ENCODE data around the gene MYO1E.
"Not testable (repeated sequence)": the region's sequence is repeated elsewhere in the genome, so short reads cannot be mapped to it uniquely, and the experiment has no call there.

MYO1E gene

GRCh38 chr15:59170295-59171066 lies 202.2 kb downstream of the MYO1E start:
- DNase-seq (ENCODE audit: low read depth in 1 of 2, low spot score in 1 of 2) = peak; percentile 22 to 88
- in situ Hi-C loops (cut with HindIII; ENCODE audit: low pct_unique_long_range_greater_than_20kb, low sequenced_read_pairs) = no loop called here

GRCh38 chr15:59169251-59169708 lies 203.4 kb downstream of the MYO1E start:
- TF ChIP-seq JUND (IDR thresholded peaks at IDR 0.05; ENCODE audit: low read depth) = no peak
- in situ Hi-C loops (cut with HindIII; ENCODE audit: low pct_unique_long_range_greater_than_20kb, low sequenced_read_pairs) = no loop called here
- no peak for DNase-seq (ENCODE audit: low read depth in 1 of 2, low spot score in 1 of 2)

More at GRCh38 chr15:59170295-59171066, 202.2 kb downstream of the MYO1E start:
- no peak for TF ChIP-seq JUND (IDR thresholded peaks at IDR 0.05; ENCODE audit: low read depth)

GRCh38 chr15:59168536-59168935 lies 204.1 kb downstream of the MYO1E start:
- in situ Hi-C loops (cut with HindIII; ENCODE audit: low pct_unique_long_range_greater_than_20kb, low sequenced_read_pairs) = no loop called here
- no peak for TF ChIP-seq JUND (IDR thresholded peaks at IDR 0.05; ENCODE audit: low read depth)
- DNase-seq (ENCODE audit: low read depth in 1 of 2, low spot score in 1 of 2) = no peak

GRCh38 chr15:59166601-59167265 lies 205.9 kb downstream of the MYO1E start:
- in situ Hi-C loops (cut with HindIII; ENCODE audit: low pct_unique_long_range_greater_than_20kb, low sequenced_read_pairs) = no loop called here
- no peak for DNase-seq (ENCODE audit: low read depth in 1 of 2, low spot score in 1 of 2)
- no peak for TF ChIP-seq JUND (IDR thresholded peaks at IDR 0.05; ENCODE audit: low read depth)

- TF ChIP-seq JUND (IDR thresholded peaks at IDR 0.05; ENCODE audit: low read depth) = no peak
- DNase-seq (ENCODE audit: low read depth in 1 of 2, low spot score in 1 of 2) = no peak
- in situ Hi-C loops (cut with HindIII; ENCODE audit: low pct_unique_long_range_greater_than_20kb, low sequenced_read_pairs) = no loop called here
Measured at GRCh38 chr15:59166166-59166565, 206.5 kb downstream of the MYO1E start.

GRCh38 chr15:59165726-59166125 lies 206.9 kb downstream of the MYO1E start:
- TF ChIP-seq JUND (IDR thresholded peaks at IDR 0.05; ENCODE audit: low read depth) = no peak
- peak; percentile 13 to 89 for DNase-seq (ENCODE audit: low read depth in 1 of 2, low spot score in 1 of 2)
- in situ Hi-C loops (cut with HindIII; ENCODE audit: low pct_unique_long_range_greater_than_20kb, low sequenced_read_pairs) = no loop called here

- DNase-seq (ENCODE audit: low read depth in 1 of 2, low spot score in 1 of 2); in situ Hi-C loops (cut with HindIII; ENCODE audit: low pct_unique_long_range_greater_than_20kb, low sequenced_read_pairs): not testable (repeated sequence)
Measured at GRCh38 chr15:59162080-59162479, 210.6 kb downstream of the MYO1E start.

GRCh38 chr15:59160880-59161593 lies 211.6 kb downstream of the MYO1E start:
- no peak for TF ChIP-seq JUND (IDR thresholded peaks at IDR 0.05; ENCODE audit: low read depth)
- in situ Hi-C loops (cut with HindIII; ENCODE audit: low pct_unique_long_range_greater_than_20kb, low sequenced_read_pairs) = no loop called here
- DNase-seq (ENCODE audit: low read depth in 1 of 2, low spot score in 1 of 2) = peak; percentile 49 to 85

- no peak for DNase-seq (ENCODE audit: low read depth in 1 of 2, low spot score in 1 of 2)
- in situ Hi-C loops (cut with HindIII; ENCODE audit: low pct_unique_long_range_greater_than_20kb, low sequenced_read_pairs) = no loop called here
- TF ChIP-seq JUND (IDR thresholded peaks at IDR 0.05; ENCODE audit: low read depth) = no peak
Measured at GRCh38 chr15:59159210-59159609, 213.5 kb downstream of the MYO1E start.

GRCh38 chr15:59158701-59159034 lies 214.0 kb downstream of the MYO1E start:
- peak in 1 of 2 experiments; percentile 47 for DNase-seq (ENCODE audit: low read depth in 1 of 2, low spot score in 1 of 2)
- no peak for TF ChIP-seq JUND (IDR thresholded peaks at IDR 0.05; ENCODE audit: low read depth)
- in situ Hi-C loops (cut with HindIII; ENCODE audit: low pct_unique_long_range_greater_than_20kb, low sequenced_read_pairs) = no loop called here

GRCh38 chr15:59157840-59158700 lies 214.6 kb downstream of the MYO1E start:
- in situ Hi-C loops (cut with HindIII; ENCODE audit: low pct_unique_long_range_greater_than_20kb, low sequenced_read_pairs) = no loop called here
- TF ChIP-seq JUND (IDR thresholded peaks at IDR 0.05; ENCODE audit: low read depth) = no peak
- DNase-seq (ENCODE audit: low read depth in 1 of 2, low spot score in 1 of 2) = peak; percentile 13 to 79

GRCh38 chr15:59157396-59157795 lies 215.3 kb downstream of the MYO1E start:
- no peak for DNase-seq (ENCODE audit: low read depth in 1 of 2, low spot score in 1 of 2)
- TF ChIP-seq JUND (IDR thresholded peaks at IDR 0.05; ENCODE audit: low read depth) = no peak
- in situ Hi-C loops (cut with HindIII; ENCODE audit: low pct_unique_long_range_greater_than_20kb, low sequenced_read_pairs) = no loop called here
